WTC11 (cell line): Measurements from ENCODE around the gene FOXRED2. TPM values are rescaled to one million over a fixed set of nuclear protein-coding genes. Genes with fewer than 3 reads are reported as not detected.
"Not testable (repeated sequence)": the region's sequence is repeated elsewhere in the genome, so short reads cannot be mapped to it uniquely, and the experiment has no call there.

Experiments used
- ATAC-seq: fragments of 200-7000 bp; cut with Tn5 transposase; 2 replicates; pipeline ENCODE4 v1.10.0; 2021; ENCODE audit warnings: mild to moderate bottlenecking, moderate library complexity
- CTCF ChIA-PET: fragments of 300-600 bp; sonication (Branson Sonifier 250); formaldehyde crosslinking; loops from one replicate; lab custom pipeline; 2021; ENCODE audit warnings: antibody characterized with exemption; lab: Charles Lee
- POLR2A ChIA-PET: fragments of 350-600 bp; sonication (Branson Sonifier 250); formaldehyde crosslinking; loops from one replicate; lab custom pipeline; 2021; ENCODE audit warnings: antibody characterized with exemption; lab: Charles Lee
- DNase-seq: peaks from one replicate; pipeline ENCODE4 v3.0.0; 2021; ENCODE audit warnings: low spot score
- H3K27ac Mint-ChIP-seq: 2 replicates; pipeline ENCODE4 v1.8.0; 2021; ENCODE audit warnings: mixed read lengths
- H3K27me3 Mint-ChIP-seq: 2 replicates; pipeline ENCODE4 v1.8.0; 2021; ENCODE audit warnings: low read depth, mild to moderate bottlenecking, moderate library complexity, mixed read lengths
- H3K36me3 Mint-ChIP-seq: 2 replicates; pipeline ENCODE4 v1.8.0; 2021; ENCODE audit warnings: mixed read lengths
- H3K4me1 Mint-ChIP-seq: 2 replicates; pipeline ENCODE4 v1.8.0; 2022; ENCODE audit warnings: mixed read lengths
- H3K4me3 Mint-ChIP-seq: 2 replicates; pipeline ENCODE4 v1.8.0; 2021; ENCODE audit warnings: mild to moderate bottlenecking, moderate library complexity, mixed read lengths
- H3K9me3 Mint-ChIP-seq: 2 replicates; pipeline ENCODE4 v1.8.0; 2021; ENCODE audit warnings: mixed read lengths
- ATF1 ChIP-seq: sonication (generic); formaldehyde crosslinking; IDR thresholded peaks from 2 replicates; pipeline ENCODE4 v1.8.1; 2023; ENCODE audit warnings: mild to moderate bottlenecking, moderate library complexity, missing genetic modification reagents
- CREB1 ChIP-seq: sonication (generic); formaldehyde crosslinking; IDR thresholded peaks from 2 replicates; pipeline ENCODE4 v1.8.0; 2023; ENCODE audit warnings: mild to moderate bottlenecking, missing genetic modification reagents
- CREM ChIP-seq: sonication (generic); formaldehyde crosslinking; IDR thresholded peaks from 2 replicates; pipeline ENCODE4 v1.8.1; 2022; ENCODE audit warnings: mild to moderate bottlenecking, missing genetic modification reagents, moderate library complexity
- E2F1 ChIP-seq: sonication (generic); formaldehyde crosslinking; IDR thresholded peaks from 2 replicates; pipeline ENCODE4 v1.8.0; 2022; ENCODE audit warnings: mild to moderate bottlenecking, missing genetic modification reagents
- FOXP1 ChIP-seq: sonication (generic); formaldehyde crosslinking; IDR thresholded peaks from 2 replicates; pipeline ENCODE4 v1.8.0; 2022; ENCODE audit warnings: missing genetic modification reagents, mild to moderate bottlenecking, moderate library complexity, borderline replicate concordance
- MYBL2 ChIP-seq: sonication (generic); formaldehyde crosslinking; IDR thresholded peaks from 2 replicates; pipeline ENCODE4 v1.8.1; 2023; ENCODE audit warnings: mild to moderate bottlenecking, moderate library complexity, missing genetic modification reagents
- OVOL2 ChIP-seq: fragments of 250-450 bp; sonication (Bioruptor Pico); IDR thresholded peaks from 2 replicates; pipeline ENCODE4 v1.9.0; 2021; ENCODE audit warnings: mild to moderate bottlenecking, borderline replicate concordance
- PRRX2 ChIP-seq: fragments of 250-450 bp; sonication (Bioruptor Pico); IDR thresholded peaks from 2 replicates; pipeline ENCODE4 v1.8.0; 2021; ENCODE audit warnings: mild to moderate bottlenecking
- SMAD3 ChIP-seq: sonication (generic); formaldehyde crosslinking; IDR thresholded peaks from 2 replicates; pipeline ENCODE4 v1.8.0; 2022; ENCODE audit warnings: missing genetic modification reagents, mild to moderate bottlenecking, borderline replicate concordance
- SOX15 ChIP-seq: fragments of 250-450 bp; sonication (Bioruptor Pico); IDR thresholded peaks from 2 replicates; pipeline ENCODE4 v1.9.0; 2021; ENCODE audit warnings: mild to moderate bottlenecking
- SP1 ChIP-seq: sonication (generic); formaldehyde crosslinking; conservative IDR thresholded peaks from 2 replicates; pipeline ENCODE4 v1.8.1; 2022; ENCODE audit warnings: missing genetic modification reagents
- STAT6 ChIP-seq: sonication (generic); formaldehyde crosslinking; conservative IDR thresholded peaks from 2 replicates; pipeline ENCODE4 v1.8.1; 2023; ENCODE audit warnings: mild to moderate bottlenecking, low read depth, missing genetic modification reagents, moderate library complexity
- ZNF317 ChIP-seq: sonication (generic); formaldehyde crosslinking; IDR thresholded peaks from 2 replicates; pipeline ENCODE4 v1.8.1; 2023; ENCODE audit warnings: low read depth, mild to moderate bottlenecking, moderate library complexity, missing genetic modification reagents, borderline replicate concordance
- ZSCAN18 ChIP-seq: fragments of 250-450 bp; sonication (Bioruptor Pico); IDR thresholded peaks from 2 replicates; pipeline ENCODE4 v2.1.2; 2022; ENCODE audit warnings: mild to moderate bottlenecking, moderate library complexity
- total RNA-seq: library from RNA; stranded (reverse); gene quantifications from 3 replicates; pipeline ENCODE4 v1.2.3, GENCODE V29; 2021
- TF ChIP-seq, protein P1 (sequence below): sonication (generic); formaldehyde crosslinking; IDR thresholded peaks from 2 replicates; pipeline ENCODE4 v1.8.1; 2023; ENCODE audit warnings: mild to moderate bottlenecking, moderate library complexity, missing genetic modification reagents
- TF ChIP-seq, protein P2 (sequence below): sonication (generic); formaldehyde crosslinking; IDR thresholded peaks from 2 replicates; pipeline ENCODE4 v1.8.1; 2023; ENCODE audit warnings: mild to moderate bottlenecking, missing genetic modification reagents, borderline replicate concordance
- TF ChIP-seq, protein P3 (sequence below): sonication (generic); formaldehyde crosslinking; IDR thresholded peaks from 2 replicates; pipeline ENCODE4 v1.8.0; 2023; ENCODE audit warnings: missing genetic modification reagents, mild to moderate bottlenecking, borderline replicate concordance

FOXRED2 gene
- total RNA-seq, 1 experiment from 2014 or later, result 20.1 TPM

DNA sequence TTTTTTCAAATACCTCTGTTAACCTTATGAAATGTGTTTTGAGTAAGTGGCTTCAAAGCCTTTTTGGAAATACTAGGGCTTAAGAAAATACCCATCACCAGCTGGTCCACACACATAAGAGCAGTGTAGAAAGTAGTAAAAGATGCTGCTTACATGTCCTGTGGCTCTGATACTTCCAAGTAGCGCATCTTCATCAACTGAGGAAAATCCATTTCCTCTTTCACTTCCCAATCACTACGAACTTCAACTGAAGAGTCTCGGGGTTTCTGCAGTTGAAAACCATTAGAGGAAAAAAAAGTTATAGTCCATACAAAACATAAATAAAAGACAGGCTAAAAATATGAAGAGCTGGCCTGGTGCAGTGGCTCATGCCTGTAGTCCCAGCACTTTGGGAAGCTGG, 13.6 kb upstream of the FOXRED2 start:
- ATAC-seq, result no peak
- ChIA-PET POLR2A (no interaction called here), CTCF (no interaction called here)
- H3K9me3 Mint-ChIP-seq, result no peaks in the 10 kb centered on the region
- no peak overlapping the region for H3K4me3 Mint-ChIP-seq
- no peak for DNase-seq
- TF ChIP-seq, protein P1, sequence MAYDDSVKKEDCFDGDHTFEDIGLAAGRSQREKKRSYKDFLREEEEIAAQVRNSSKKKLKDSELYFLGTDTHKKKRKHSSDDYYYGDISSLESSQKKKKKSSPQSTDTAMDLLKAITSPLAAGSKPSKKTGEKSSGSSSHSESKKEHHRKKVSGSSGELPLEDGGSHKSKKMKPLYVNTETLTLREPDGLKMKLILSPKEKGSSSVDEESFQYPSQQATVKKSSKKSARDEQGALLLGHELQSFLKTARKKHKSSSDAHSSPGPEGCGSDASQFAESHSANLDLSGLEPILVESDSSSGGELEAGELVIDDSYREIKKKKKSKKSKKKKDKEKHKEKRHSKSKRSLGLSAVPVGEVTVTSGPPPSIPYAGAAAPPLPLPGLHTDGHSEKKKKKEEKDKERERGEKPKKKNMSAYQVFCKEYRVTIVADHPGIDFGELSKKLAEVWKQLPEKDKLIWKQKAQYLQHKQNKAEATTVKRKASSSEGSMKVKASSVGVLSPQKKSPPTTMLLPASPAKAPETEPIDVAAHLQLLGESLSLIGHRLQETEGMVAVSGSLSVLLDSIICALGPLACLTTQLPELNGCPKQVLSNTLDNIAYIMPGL (CRISPR knock-in tag), result no peak
- no peak for TF ChIP-seq CREB1 (CRISPR knock-in tag)
- no peak for TF ChIP-seq E2F1
- TF ChIP-seq MYBL2 (CRISPR knock-in tag), result no peak
- no peak for TF ChIP-seq ZNF317 (CRISPR knock-in tag)
- TF ChIP-seq CREM (CRISPR knock-in tag), result no peak
- TF ChIP-seq ATF1 (CRISPR knock-in tag), result no peak
- no peak for TF ChIP-seq FOXP1 (CRISPR knock-in tag)
- TF ChIP-seq SOX15 (CRISPR knock-in tag), result no peak
- no peak for TF ChIP-seq PRRX2 (CRISPR knock-in tag)
- TF ChIP-seq SP1 (CRISPR knock-in tag), result no peak
- TF ChIP-seq OVOL2 (CRISPR knock-in tag), result no peak
- no peak for TF ChIP-seq ZSCAN18 (CRISPR knock-in tag)
- TF ChIP-seq SMAD3, result no peak
- TF ChIP-seq, protein P2, sequence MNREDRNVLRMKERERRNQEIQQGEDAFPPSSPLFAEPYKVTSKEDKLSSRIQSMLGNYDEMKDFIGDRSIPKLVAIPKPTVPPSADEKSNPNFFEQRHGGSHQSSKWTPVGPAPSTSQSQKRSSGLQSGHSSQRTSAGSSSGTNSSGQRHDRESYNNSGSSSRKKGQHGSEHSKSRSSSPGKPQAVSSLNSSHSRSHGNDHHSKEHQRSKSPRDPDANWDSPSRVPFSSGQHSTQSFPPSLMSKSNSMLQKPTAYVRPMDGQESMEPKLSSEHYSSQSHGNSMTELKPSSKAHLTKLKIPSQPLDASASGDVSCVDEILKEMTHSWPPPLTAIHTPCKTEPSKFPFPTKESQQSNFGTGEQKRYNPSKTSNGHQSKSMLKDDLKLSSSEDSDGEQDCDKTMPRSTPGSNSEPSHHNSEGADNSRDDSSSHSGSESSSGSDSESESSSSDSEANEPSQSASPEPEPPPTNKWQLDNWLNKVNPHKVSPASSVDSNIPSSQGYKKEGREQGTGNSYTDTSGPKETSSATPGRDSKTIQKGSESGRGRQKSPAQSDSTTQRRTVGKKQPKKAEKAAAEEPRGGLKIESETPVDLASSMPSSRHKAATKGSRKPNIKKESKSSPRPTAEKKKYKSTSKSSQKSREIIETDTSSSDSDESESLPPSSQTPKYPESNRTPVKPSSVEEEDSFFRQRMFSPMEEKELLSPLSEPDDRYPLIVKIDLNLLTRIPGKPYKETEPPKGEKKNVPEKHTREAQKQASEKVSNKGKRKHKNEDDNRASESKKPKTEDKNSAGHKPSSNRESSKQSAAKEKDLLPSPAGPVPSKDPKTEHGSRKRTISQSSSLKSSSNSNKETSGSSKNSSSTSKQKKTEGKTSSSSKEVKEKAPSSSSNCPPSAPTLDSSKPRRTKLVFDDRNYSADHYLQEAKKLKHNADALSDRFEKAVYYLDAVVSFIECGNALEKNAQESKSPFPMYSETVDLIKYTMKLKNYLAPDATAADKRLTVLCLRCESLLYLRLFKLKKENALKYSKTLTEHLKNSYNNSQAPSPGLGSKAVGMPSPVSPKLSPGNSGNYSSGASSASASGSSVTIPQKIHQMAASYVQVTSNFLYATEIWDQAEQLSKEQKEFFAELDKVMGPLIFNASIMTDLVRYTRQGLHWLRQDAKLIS (CRISPR knock-in tag), result no peak
- no peak for TF ChIP-seq STAT6 (CRISPR knock-in tag)
- TF ChIP-seq, protein P3, sequence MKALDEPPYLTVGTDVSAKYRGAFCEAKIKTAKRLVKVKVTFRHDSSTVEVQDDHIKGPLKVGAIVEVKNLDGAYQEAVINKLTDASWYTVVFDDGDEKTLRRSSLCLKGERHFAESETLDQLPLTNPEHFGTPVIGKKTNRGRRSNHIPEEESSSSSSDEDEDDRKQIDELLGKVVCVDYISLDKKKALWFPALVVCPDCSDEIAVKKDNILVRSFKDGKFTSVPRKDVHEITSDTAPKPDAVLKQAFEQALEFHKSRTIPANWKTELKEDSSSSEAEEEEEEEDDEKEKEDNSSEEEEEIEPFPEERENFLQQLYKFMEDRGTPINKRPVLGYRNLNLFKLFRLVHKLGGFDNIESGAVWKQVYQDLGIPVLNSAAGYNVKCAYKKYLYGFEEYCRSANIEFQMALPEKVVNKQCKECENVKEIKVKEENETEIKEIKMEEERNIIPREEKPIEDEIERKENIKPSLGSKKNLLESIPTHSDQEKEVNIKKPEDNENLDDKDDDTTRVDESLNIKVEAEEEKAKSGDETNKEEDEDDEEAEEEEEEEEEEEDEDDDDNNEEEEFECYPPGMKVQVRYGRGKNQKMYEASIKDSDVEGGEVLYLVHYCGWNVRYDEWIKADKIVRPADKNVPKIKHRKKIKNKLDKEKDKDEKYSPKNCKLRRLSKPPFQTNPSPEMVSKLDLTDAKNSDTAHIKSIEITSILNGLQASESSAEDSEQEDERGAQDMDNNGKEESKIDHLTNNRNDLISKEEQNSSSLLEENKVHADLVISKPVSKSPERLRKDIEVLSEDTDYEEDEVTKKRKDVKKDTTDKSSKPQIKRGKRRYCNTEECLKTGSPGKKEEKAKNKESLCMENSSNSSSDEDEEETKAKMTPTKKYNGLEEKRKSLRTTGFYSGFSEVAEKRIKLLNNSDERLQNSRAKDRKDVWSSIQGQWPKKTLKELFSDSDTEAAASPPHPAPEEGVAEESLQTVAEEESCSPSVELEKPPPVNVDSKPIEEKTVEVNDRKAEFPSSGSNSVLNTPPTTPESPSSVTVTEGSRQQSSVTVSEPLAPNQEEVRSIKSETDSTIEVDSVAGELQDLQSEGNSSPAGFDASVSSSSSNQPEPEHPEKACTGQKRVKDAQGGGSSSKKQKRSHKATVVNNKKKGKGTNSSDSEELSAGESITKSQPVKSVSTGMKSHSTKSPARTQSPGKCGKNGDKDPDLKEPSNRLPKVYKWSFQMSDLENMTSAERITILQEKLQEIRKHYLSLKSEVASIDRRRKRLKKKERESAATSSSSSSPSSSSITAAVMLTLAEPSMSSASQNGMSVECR (CRISPR knock-in tag), result no peak
- H3K27me3 Mint-ChIP-seq, result no peaks in the 10 kb centered on the region
- no peak overlapping the region for H3K27ac Mint-ChIP-seq
- no peaks in the 10 kb centered on the region for H3K4me1 Mint-ChIP-seq
- H3K36me3 Mint-ChIP-seq, result peaks cover 99% of the 10 kb centered on the region

GRCh38 chr22:36519906-36520305, 13.1 kb upstream of the FOXRED2 start:
- H3K36me3 Mint-ChIP-seq, result peaks cover 98% of the 10 kb centered on the region
- DNase-seq, H3K27ac Mint-ChIP-seq, H3K9me3 Mint-ChIP-seq, CTCF ChIA-PET, ATAC-seq, H3K4me3 Mint-ChIP-seq, POLR2A ChIA-PET, H3K4me1 Mint-ChIP-seq, H3K27me3 Mint-ChIP-seq: not testable (repeated sequence)
